Lower leg skin (tissue), 3 donors: ENCODE results near the gene KIAA0513.

Experiments used
- POLR2A ChIP-seq, 2 donors: fragments of 450-650 bp; IDR thresholded peaks; one replicate each; pipeline ENCODE4 v1.6.1; 2016 to 2017; ENCODE audit warnings: antibody characterized with exemption in 2 of 2, mild to moderate bottlenecking in 1 of 2, moderate library complexity in 1 of 2
- TF ChIP-seq, protein P1 (sequence below), 3 donors: fragments of 450-650 bp; IDR thresholded peaks; one replicate each; pipeline ENCODE4 v1.5.1; 2016; ENCODE audit warnings: antibody characterized with exemption in 3 of 3, mild to moderate bottlenecking in 3 of 3, moderate library complexity in 2 of 3

DNA sequence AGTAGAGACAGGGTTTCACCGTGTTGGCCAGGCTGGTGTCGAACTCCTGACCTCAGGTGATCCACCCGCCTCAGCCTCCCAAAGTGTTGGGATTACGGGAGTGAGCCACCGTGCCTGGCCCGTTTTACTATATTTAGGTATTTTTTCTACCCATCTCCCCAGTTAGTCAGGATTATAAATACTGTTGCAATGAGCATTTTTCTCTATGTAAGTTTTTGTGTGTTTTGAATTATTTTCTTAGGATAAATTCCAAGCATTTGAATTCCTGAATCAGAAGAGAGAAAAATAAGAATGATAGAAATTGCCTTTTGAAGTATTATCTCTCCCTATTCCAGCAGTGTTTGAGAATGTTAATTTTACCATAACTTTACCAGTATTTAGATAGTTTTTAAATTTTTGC, 36.6 kb downstream of the KIAA0513 start:
- TF ChIP-seq, protein P1, sequence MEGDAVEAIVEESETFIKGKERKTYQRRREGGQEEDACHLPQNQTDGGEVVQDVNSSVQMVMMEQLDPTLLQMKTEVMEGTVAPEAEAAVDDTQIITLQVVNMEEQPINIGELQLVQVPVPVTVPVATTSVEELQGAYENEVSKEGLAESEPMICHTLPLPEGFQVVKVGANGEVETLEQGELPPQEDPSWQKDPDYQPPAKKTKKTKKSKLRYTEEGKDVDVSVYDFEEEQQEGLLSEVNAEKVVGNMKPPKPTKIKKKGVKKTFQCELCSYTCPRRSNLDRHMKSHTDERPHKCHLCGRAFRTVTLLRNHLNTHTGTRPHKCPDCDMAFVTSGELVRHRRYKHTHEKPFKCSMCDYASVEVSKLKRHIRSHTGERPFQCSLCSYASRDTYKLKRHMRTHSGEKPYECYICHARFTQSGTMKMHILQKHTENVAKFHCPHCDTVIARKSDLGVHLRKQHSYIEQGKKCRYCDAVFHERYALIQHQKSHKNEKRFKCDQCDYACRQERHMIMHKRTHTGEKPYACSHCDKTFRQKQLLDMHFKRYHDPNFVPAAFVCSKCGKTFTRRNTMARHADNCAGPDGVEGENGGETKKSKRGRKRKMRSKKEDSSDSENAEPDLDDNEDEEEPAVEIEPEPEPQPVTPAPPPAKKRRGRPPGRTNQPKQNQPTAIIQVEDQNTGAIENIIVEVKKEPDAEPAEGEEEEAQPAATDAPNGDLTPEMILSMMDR (IDR thresholded peaks at IDR 0.05): no peak
- no peak for TF ChIP-seq POLR2A (IDR thresholded peaks at IDR 0.05)
